Activated T-cell treated with anti-CD3 and anti-CD28 coated beads, Interleukin-2, amount 50 U/mL, for 1 hour (primary cell): Measurements from ENCODE around the gene HPS5.

ENCODE experiments used
- DNase-seq: peaks from one replicate; pipeline ENCODE4 v3.0.0-alpha.2; 2020

The HPS5 gene

GRCh38 chr11:18320617-18321016, 1.3 kb downstream of the HPS5 start:
- DNase-seq, result no peak

GRCh38 chr11:18319914-18320313, 2.0 kb downstream of the HPS5 start:
- no peak for DNase-seq

- DNase-seq, result no peak
Observed at GRCh38 chr11:18317551-18317950, 4.4 kb downstream of the HPS5 start.

GRCh38 chr11:18315893-18316292, 6.0 kb downstream of the HPS5 start:
- DNase-seq, result no peak

GRCh38 chr11:18314784-18315523, 7.0 kb downstream of the HPS5 start:
- DNase-seq, result no peak

GRCh38 chr11:18313965-18314763, 7.8 kb downstream of the HPS5 start:
- DNase-seq, result no peak

- DNase-seq, result no peak
Observed at GRCh38 chr11:18312663-18313420, 9.1 kb downstream of the HPS5 start.

- DNase-seq, result no peak
Observed at GRCh38 chr11:18312012-18312411, 9.9 kb downstream of the HPS5 start.

GRCh38 chr11:18310800-18311340, 11.1 kb downstream of the HPS5 start:
- DNase-seq, result no peak

GRCh38 chr11:18309691-18310090, 12.2 kb downstream of the HPS5 start:
- DNase-seq, result no peak

- no peak for DNase-seq
Observed at GRCh38 chr11:18308242-18308641, 13.7 kb downstream of the HPS5 start.

- no peak for DNase-seq
Observed at GRCh38 chr11:18307461-18308139, 14.3 kb downstream of the HPS5 start.

- DNase-seq, result no peak
Observed at GRCh38 chr11:18304745-18305144, 17.2 kb downstream of the HPS5 start.

GRCh38 chr11:18299721-18300120, 22.2 kb downstream of the HPS5 start:
- no peak for DNase-seq

GRCh38 chr11:18295316-18295715, 26.6 kb downstream of the HPS5 start:
- no peak for DNase-seq

GRCh38 chr11:18294862-18295261, 27.1 kb downstream of the HPS5 start:
- no peak for DNase-seq

GRCh38 chr11:18288911-18289310, 33.0 kb downstream of the HPS5 start:
- DNase-seq, result no peak

- DNase-seq, result no peak
Observed at GRCh38 chr11:18285841-18286240, 36.1 kb downstream of the HPS5 start.

GRCh38 chr11:18282626-18283025, 39.3 kb downstream of the HPS5 start:
- no peak for DNase-seq

GRCh38 chr11:18280438-18281045, 41.4 kb downstream of the HPS5 start:
- DNase-seq, result no peak

GRCh38 chr11:18277565-18278271, 44.2 kb downstream of the HPS5 start:
- no peak for DNase-seq

- DNase-seq, result no peak
Observed at GRCh38 chr11:18271206-18271605, 50.7 kb downstream of the HPS5 start.
